Measurements from ENCODE around the gene STON1. TPM values are rescaled to one million over a fixed set of nuclear protein-coding genes. Genes with fewer than 3 reads are reported as not detected.
A peak's percentile ranks its signal among the peaks of the same experiment; 100 is the strongest.

Gene STON1
- 1 to 10 TPM; 4.1 to 9.7 (median 8.1) TPM for total RNA-seq

DNA sequence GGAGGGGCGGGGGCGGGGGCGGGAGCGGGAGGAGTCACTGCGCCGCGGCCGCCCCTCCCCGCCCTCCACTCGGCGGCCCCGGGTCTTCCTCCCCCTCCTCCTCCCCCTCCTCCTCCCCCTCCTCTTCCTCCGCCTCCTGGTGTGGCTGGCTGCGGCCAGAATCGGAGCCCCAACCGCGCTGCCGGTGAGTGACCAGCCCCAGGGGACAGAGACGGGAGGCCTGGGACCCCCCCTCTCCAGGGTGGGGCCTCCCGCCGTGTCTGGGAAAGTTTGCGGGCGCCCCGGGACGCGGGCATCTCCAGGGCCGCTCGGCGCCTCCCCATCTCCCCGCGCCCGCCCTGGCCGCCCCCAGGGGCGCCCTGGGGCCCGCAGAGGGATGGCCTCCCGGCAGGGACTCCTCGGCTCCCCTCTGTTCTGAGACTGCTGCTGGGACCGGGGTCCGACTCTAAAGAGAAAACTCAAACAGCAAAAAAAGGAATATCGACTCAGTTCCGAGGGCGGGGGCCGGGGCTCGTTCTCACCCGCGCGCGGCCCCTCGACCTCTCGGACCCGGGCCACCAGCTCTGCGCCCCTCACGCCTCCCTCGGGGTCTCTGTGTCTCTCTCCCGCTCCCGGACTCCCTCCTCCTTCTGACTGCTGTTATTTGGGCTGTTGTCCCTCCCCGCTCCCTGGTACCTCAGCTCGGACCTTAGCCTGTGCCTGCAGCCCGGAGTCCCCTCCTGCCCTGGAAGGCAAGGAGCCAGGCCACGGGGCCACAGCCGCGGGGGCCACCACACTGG is at the start of gene STON1:
Gene STON1, plus strand, starts transcription at position 122 of the 779 bp plus-strand sequence. CDS start 50,480 bp downstream, outside the sequence.
- TF ChIP-seq CTCF (IDR thresholded peaks at IDR 0.05) (no peak), POLR2A (IDR thresholded peaks at IDR 0.05) (no peak)
- intact Hi-C loops (cut with DNase I; ENCODE audit: low total_unique reads), result loop anchor here (5.0 kb wide), 1 partner anchor 1237 kb away; no protein-coding TSS in a partner anchor
- DNase-seq (ENCODE audit: low spot score in 2 of 2), result peak in 1 of 2 donors; percentile 88
- peak within 1 kb of the TSS; percentile 49 for H3K4me3 ChIP-seq (ENCODE audit: low read depth, poor library complexity, severe bottlenecking)
- WGBS, 2 donors, result 0 to 1% methylated on average over 24 to 48 of the region's 62 CpGs

- TF ChIP-seq CTCF (IDR thresholded peaks at IDR 0.05) (no peak), POLR2A (IDR thresholded peaks at IDR 0.05) (no peak)
- intact Hi-C loops (cut with DNase I; ENCODE audit: low total_unique reads), result no loop called here
- WGBS, 2 donors, result 65 to 75% methylated on average over 3 of the region's 3 CpGs
- no peak overlapping the region for H3K4me3 ChIP-seq (ENCODE audit: low read depth, poor library complexity, severe bottlenecking)
- no peak for DNase-seq (ENCODE audit: low spot score in 2 of 2)
Measured at GRCh38 chr2:48480526-48480925, 49.4 kb upstream of the STON1 start.

- no peak for DNase-seq (ENCODE audit: low spot score in 2 of 2)
- no peak overlapping the region for H3K4me3 ChIP-seq (ENCODE audit: low read depth, poor library complexity, severe bottlenecking)
- intact Hi-C loops (cut with DNase I; ENCODE audit: low total_unique reads), result no loop called here
- no peak for TF ChIP-seq POLR2A (IDR thresholded peaks at IDR 0.05)
- TF ChIP-seq CTCF (IDR thresholded peaks at IDR 0.05), result no peak
- WGBS, 2 donors, result 52 to 57% methylated on average over 1 of the region's 1 CpG
Measured at GRCh38 chr2:48482313-48482712, 47.6 kb upstream of the STON1 start.

- WGBS, 2 donors, result 61 to 63% methylated on average over 5 of the region's 5 CpGs
- intact Hi-C loops (cut with DNase I; ENCODE audit: low total_unique reads), result no loop called here
- no peak for DNase-seq (ENCODE audit: low spot score in 2 of 2)
- no peak overlapping the region for H3K4me3 ChIP-seq (ENCODE audit: low read depth, poor library complexity, severe bottlenecking)
- no peak for TF ChIP-seq CTCF (IDR thresholded peaks at IDR 0.05)
- no peak for TF ChIP-seq POLR2A (IDR thresholded peaks at IDR 0.05)
Measured at GRCh38 chr2:48482769-48483168, 47.2 kb upstream of the STON1 start.

- WGBS, 2 donors, result 79 to 94% methylated on average over 4 of the region's 4 CpGs
- intact Hi-C loops (cut with DNase I; ENCODE audit: low total_unique reads), result no loop called here
- no peak overlapping the region for H3K4me3 ChIP-seq (ENCODE audit: low read depth, poor library complexity, severe bottlenecking)
- TF ChIP-seq CTCF (IDR thresholded peaks at IDR 0.05), result no peak
- TF ChIP-seq POLR2A (IDR thresholded peaks at IDR 0.05), result no peak
- DNase-seq (ENCODE audit: low spot score in 2 of 2), result no peak
Measured at GRCh38 chr2:48483506-48483905, 46.4 kb upstream of the STON1 start.
